GM19328 (cell line): Measurements from ENCODE around the gene ACP7.
"Not testable (repeated sequence)": the region's sequence is repeated elsewhere in the genome, so short reads cannot be mapped to it uniquely, and the experiment has no call there.

Experiments used
- ATAC-seq: cut with Tn5 transposase; IDR thresholded peaks from one replicate; pipeline ENCODE4 v1.9.1; 2021; ENCODE audit warnings: mild to moderate bottlenecking, moderate library complexity; ENCODE audit not compliant: unreplicated experiment

The ACP7 gene, protein sequence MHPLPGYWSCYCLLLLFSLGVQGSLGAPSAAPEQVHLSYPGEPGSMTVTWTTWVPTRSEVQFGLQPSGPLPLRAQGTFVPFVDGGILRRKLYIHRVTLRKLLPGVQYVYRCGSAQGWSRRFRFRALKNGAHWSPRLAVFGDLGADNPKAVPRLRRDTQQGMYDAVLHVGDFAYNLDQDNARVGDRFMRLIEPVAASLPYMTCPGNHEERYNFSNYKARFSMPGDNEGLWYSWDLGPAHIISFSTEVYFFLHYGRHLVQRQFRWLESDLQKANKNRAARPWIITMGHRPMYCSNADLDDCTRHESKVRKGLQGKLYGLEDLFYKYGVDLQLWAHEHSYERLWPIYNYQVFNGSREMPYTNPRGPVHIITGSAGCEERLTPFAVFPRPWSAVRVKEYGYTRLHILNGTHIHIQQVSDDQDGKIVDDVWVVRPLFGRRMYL

DNA sequence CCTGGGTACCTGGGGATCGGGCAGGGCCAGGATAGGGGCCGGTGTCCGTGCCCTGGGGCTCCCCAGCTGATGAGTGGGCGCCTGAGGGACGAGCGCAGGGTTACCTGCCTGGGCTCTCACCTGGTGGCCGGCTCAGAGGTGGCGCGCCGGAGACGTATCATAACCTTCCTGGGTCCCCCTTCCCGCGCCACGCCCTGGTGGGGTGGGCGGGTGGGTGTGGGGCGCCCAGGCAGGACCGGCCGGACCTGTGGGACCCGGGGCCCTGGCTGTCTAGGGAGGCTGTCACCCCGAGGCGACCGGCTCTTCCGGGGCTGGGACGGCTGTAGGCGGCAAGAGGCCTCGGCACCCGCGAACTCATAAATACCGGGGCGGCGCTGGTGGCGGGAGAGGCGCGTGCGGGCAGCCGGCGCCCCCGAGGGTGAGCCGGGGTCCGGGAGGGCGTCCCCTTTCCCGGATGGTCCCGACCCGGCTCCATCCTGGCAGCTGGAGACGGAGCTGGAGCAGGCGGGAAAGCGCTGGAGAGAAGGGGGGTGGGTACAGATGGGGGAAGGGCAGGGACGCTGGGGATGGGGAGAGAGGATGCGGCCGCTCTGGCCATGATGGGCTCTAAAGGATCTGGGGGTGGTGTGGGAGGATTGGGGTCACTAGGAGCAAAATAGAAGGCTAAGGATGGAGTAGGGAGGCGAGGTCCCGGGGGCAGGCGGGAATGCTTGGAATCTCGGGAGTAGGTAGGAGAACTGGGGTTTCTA, at the start of gene ACP7:
Gene ACP7 (plus strand): TSS at position 386 of the 749 bp plus-strand sequence. CDS start 902 bp downstream, outside the sequence.
- no peak for ATAC-seq

DNA sequence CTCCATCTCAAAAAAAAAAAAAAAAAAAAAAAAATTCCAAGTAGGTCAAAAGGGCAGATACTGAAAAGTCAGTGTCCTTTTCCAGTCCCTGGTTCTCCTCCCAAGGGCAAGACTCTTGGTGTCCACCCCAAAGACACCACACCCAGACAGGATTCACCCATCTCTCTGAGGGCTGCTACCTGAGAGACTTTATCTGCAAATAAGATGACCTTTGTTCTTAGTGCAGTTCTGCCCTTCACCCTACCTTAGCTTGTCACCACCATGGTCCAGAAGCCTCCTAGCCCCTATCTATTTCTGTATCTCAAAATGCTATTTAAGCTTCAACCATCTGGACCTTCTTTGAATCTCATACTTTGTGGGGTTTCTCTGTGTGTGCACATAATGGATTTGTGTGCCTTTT, 47.6 kb upstream of the ACP7 start:
- no peak for ATAC-seq

DNA sequence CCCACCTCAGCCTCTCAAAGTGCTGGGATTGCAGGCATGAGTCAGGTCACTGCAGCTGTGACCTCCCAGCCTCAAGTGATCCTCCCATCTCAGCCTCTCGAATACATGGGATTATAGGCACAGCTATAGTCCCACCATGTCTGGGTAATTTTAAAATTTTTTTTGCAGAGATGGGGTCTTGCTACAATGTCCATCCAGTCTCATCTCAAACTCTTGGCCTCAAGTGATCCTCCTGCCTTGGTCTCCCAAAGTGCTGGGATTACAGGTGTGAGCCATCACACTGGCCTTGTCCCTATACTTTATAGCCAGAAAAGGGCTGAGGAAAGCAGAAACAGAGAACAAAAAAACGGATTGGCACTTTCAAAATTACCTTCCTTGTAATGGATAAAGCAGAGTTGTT, 47.0 kb upstream of the ACP7 start:
- ATAC-seq: no peak

DNA sequence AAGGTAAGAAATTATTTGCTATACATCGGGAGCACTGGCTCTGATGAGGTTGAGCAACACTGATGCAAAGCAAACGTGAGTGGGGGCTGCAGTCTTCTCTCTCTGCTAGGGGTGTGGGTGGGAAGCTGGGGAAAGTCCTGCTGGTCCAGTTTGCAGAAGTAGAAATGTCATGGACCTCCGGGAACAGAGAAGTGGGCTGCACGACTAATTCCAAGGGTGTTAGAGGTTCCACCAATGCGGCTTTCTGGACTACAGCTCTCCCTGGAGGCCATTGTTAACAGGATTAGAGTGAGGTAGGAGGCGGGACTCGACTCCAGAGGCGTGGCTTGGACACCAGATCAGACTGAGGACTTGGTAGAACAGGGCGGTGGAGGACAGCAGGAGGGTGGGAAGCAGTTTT, 46.1 kb upstream of the ACP7 start:
- no peak for ATAC-seq

DNA sequence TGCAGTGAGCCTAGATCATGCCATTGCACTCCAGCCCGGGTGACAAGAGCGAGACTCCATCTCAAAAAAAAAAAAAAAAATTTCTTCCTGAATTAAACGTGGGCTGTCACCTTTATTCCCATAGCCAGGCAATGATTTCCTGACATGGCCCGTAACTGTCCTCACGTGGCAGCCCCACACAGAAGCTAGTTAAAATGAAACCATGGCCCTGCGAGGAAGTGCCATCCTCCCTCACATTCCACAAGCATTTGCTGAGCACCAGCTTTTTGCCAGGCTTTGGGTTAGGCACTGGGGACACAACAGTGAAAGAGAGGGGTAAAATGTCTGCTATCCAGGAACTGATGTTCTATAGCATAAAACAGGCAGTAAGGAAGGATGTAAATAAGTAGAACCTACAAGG, 38.7 kb upstream of the ACP7 start:
- ATAC-seq: no peak

DNA sequence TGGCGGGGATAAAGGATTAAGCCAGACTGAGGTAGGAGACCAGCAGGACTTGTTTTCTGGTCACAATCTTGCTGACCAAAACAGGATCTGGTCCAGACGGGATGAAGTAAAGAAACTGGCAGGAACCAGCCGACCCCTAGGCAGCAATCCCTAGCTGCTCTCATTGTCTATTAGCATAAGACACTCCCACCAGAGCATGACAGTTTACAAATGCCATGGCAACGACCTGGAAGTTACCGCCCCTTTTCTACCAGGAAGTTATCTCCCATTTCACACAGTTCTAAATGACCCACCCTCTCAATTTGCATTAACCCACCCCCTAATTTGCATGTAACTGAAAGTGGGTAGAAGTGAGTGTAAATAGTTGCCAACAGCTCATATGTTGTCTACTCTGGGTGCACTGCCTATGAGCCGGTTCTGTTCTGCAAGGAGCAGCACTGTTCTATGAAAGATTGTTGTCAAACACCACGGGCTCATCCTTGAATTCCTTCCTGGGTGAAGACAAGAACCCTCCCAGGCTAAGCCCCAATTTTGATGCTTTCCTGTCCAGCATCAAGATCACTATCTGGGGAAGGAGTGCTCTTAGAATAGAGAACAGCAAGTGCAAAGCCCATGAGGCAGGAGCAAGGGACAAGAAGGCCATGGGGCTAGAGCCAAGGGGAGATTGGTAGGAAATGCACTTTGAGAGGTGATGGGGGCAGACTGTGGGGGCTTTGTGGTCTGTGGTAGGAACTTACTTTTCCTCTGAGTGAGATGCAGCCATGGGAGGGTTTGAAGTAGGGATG, 37.9 kb upstream of the ACP7 start:
- ATAC-seq: no peak

DNA sequence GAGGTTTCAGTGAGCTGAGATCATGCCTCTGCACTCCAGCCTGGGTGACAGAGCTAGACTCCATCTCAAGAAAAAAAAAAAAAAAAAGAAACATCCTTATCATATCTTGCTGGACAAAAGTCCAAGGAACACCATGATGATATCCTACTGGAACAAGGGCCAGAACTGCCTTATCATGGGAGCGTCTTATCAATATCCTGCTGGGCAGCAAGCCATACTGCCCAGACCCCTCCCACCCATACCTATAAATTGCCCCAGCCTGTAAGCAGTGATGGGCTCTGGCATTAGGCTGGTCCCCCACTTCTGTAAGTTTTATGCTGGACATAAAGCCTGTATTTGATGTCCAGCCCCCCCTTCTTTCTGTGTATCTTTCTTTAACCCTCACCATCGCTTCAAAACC, 37.1 kb upstream of the ACP7 start:
- ATAC-seq: no peak

DNA sequence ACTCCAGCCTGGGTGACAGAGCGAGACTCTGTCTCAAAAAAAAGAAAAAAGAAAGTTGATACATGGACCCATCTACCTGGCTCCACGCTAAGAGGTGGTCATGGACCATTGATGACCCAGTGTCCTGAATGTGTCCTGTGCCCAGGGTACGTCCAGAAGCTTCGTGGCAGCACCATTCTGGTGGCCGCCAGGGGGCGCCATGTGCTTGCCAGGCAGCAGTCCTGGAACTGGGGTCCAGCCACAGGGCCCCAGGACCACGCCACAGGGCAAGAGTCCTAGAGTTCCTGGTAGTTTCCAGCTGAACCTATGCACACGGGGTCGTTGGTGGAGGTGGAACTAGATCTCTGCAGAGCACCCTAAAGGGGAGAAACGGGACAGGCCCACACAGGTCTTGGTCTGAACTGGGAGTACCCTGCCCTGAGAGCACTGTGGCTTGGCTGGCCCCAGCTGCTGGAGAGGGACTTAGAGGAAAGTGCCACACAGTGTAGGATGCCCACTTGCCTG, 31.9 kb upstream of the ACP7 start:
- ATAC-seq: no peak

DNA sequence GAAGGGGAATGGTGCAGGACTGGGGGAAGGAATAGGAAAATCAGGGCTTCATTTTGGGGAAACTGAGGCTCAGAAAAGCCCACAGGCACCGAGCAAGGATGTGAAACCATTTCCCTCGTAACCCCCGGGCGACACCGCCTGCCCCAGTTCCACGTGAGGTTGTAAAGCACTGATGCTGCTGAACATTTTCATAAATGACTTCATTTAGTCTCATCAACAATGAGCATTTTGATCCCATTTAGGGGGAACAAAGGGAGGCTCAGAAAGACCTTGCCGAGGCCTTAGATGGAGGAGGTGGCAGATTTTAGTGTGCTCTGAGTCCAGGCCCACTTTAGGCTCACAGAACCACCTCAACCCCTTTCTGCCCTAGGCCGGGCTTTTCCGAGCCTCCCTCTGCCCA, 31.3 kb upstream of the ACP7 start:
- ATAC-seq: no peak

DNA sequence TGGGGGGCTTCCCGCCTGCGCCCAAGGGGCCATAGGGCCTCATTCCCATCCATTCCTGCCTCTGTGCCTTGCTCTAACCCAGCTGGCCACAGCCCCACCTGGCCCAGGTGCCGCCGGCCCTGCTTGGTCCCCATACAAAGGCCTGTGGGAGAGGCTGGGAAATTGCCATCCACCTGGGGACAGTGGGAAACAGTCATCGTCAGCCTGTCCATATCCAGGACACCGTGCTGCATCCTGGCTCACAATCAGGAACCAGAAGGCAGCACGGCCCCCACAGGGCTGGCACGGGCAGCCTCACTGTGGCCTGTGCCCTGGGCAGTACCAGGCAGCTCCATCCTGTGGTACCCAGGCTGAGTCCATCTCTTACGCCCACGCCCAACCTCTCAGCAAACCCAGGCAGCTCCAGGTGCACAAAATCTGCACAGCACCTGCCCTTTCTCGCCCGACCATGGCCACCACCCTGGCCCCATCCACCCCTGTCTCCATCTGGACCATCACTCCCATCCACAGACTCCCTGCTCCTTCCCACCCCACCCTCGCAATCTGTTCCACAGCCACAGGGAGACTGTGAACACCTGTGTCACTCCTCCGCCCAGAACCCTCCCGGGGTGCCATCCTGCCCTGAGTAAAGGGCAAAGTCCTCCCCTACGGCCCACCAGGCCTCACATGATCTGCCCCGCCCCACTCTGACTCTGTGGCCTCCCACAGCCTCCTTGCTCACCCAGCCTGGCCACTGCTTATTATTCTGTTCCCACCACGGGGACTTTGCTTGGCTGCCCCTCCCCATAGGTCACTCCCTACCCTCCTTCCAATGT, 30.7 kb upstream of the ACP7 start:
- no peak for ATAC-seq

DNA sequence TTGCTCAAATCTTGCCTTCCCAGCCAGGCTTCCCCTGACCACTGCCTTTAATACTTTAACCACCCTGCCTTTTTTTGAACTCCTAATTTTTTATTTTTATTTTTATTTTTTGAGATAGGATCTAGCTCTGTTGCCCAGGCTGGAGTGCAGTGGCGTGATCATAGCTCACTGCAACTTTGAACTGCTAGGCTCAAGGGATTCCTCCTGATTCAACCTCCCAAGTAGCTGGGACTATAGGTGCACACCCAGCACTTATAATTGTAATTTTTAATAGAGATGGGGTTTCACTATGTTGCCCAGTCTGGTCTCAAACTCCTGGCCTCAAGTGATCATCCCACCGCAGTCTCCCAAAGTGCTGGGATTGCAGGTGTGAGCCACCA, 30.1 kb upstream of the ACP7 start:
- no peak for ATAC-seq

DNA sequence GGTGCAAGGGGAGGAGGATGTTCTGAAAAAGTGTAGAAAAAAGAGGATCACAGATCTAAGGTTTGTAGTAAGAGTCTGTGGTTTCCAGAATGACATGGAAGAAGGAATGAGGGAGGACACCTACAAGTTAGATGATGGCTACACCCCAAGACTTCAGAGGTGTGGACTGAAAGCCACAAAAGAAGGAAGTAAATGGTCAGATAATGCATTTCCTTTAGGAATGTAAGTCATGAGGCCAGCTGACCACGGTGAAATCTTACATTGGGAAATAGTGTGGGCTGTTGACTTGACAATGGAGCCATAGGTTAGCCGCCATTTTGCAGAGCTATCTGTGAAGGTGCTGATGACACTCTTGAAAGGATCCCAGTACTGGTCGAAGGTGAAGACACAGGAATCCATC, 26.6 kb upstream of the ACP7 start:
- no peak for ATAC-seq

DNA sequence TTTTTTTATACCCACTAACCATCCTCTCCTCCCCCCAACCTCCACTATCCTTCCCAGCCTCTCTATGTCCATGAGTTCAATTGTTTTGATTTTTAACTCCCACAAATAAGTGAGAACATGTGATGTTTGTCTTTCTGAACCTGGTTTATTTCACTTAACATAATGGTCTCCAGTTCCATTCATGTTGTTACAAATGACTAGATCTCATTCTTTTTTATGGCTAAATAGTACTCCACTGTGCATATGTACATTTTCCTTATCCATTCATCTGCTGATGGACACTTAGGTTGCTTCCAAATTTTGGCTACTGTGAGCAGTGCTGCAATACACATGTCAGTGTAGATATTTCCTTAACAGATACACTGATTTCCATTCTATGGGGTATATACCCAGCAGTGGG, 24.9 kb upstream of the ACP7 start:
- ATAC-seq: no peak

DNA sequence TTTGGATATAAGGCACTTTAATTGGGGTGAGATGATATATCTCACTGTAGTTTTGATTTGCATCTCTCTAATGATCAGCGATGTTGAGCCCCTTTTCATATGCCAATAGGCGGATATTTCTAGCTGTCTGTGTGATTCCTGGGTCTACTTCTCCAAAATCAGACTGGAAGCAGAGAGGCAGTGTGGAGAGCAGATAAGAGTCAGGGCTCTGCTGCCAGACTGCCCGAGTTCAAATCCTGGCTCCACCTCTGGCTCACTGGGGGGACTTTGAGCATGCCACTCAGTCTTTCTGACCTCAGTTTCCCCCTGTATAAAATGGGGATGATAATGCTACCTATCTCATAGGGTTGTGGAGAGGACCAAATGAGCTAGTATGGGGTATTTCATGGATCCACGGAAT, 24.0 kb upstream of the ACP7 start:
- ATAC-seq: no peak

DNA sequence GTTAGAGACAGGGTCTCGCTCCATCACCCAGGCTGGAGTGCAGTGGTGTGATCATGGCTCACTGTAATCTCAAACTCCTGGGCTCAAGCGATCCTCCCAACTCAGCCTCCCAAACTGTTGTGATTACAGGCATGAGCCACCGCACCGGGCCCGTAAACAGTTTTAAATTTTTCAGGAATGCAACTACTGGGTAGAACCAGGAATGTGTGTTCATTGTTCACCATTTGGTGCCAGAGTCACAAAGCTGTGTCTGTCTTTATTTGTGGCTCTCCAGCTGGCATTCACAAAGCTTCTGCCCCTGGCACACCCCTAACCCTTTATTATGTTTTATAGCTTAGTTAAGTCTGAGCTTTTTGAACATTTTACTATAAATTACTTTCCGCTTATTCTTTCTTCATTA, 19.8 kb upstream of the ACP7 start:
- no peak for ATAC-seq

DNA sequence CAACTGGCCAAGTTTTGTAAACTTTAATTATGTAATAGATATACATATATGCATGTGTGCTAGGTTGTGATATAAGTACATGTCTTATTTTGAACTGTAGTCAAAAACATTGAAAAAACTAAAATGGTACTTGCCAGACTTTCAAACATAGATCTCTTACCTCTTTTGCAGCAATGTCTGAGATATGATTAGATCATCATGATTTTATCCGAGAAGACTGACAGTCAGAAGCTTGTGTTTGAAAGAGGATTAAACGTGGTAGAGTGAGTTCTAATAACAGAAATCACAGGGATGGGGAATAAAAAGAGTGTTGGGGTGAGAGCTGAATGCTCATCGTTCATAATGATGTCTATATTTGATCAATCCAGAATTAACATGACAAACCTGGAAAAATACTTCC, 18.2 kb upstream of the ACP7 start:
- ATAC-seq: no peak

DNA sequence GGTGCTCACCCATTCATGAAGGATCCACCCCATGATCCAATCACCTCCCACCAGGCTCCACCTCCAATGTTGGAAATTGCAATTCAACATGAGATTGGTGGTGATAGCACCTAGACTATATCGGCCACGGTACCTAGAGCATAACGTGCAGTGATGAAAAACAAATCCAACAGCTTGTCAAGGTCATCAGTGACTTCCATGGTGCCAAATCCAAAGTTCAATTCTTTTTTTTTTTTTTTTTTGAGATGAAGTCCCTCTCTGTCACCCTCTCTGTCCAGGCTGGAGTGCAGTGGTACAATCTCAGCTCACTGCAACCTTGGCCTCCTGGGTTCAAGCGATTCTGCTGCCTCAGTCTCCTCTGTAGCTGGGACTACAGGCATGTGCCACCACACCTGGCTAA, 17.1 kb upstream of the ACP7 start:
- ATAC-seq: no peak

DNA sequence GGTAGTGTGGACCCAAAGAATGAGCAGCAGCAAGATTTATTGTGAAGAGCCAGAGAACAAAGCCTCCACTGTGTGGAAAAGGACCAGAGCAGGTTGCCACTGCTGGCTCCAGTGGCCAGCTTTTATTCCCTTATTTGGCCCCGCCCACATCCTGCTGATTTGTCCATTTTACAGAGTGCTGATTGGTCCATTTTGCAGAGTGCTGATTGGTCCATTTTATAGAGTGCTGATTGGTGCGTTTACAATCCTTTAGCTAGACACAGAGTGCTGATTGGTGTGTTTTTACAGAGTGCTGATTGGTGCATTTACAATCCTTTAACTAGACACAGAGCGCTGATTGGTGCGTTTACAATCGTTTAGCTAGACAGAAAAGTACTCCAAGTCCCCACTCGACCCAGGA, 15.9 kb upstream of the ACP7 start:
- not testable (repeated sequence) for ATAC-seq

DNA sequence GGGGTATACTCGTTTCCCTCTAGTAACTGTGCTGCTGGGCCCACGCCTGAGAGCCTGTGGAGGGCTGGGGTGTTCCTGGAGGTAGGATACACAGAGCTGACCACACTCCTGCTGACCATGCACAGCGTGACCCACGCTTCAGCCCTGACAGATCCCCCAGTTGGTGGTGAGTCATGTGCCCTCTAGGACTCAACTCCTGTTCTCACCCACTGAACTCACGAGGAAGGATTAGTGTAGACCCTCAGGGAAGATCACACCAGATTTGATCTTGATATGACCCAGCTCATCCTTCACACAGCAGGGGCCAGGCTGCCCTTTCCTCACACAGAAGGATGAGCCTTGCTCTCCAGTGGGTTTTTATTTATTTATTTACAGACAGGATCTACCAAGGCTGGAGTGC, 13.3 kb upstream of the ACP7 start:
- ATAC-seq: no peak

DNA sequence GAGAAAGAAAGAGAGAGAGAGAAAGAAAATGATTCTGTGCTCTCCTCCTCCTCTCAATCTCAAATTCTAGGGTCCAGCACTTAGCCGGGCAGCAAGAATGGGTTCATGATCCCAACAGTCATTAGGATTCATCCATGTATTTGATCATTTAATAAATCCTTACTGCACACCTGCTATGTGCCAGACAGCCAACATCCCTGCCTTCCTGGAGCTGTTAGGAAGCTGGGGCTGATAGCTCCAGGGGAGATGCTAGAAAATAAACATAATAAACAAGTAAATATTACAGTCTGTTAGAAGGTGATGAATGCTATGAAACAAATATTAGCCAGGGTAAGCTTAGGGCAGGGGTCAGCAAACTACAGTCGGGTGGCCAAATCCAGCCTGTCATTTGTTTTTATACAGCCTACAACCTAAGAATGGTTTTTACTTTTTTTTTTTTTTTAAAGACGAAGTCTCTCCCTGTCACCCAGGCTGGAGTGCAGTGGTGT, 9.9 kb upstream of the ACP7 start:
- ATAC-seq: no peak
